ENCODE measurements around the gene SELENOP.

SELENOP gene

GRCh38 chr5:42804717-42805339 lies 6.9 kb downstream of the SELENOP start:
- no peak for DNase-seq (ENCODE audit: low read depth)
- H3K4me3 ChIP-seq (ENCODE audit: low read length) = no peak overlapping the region
- TF ChIP-seq, protein P1, sequence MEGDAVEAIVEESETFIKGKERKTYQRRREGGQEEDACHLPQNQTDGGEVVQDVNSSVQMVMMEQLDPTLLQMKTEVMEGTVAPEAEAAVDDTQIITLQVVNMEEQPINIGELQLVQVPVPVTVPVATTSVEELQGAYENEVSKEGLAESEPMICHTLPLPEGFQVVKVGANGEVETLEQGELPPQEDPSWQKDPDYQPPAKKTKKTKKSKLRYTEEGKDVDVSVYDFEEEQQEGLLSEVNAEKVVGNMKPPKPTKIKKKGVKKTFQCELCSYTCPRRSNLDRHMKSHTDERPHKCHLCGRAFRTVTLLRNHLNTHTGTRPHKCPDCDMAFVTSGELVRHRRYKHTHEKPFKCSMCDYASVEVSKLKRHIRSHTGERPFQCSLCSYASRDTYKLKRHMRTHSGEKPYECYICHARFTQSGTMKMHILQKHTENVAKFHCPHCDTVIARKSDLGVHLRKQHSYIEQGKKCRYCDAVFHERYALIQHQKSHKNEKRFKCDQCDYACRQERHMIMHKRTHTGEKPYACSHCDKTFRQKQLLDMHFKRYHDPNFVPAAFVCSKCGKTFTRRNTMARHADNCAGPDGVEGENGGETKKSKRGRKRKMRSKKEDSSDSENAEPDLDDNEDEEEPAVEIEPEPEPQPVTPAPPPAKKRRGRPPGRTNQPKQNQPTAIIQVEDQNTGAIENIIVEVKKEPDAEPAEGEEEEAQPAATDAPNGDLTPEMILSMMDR (IDR thresholded peaks at IDR 0.05; ENCODE audit: insufficient read depth, low read depth, low read length, missing control alignments) = no peak

DNA sequence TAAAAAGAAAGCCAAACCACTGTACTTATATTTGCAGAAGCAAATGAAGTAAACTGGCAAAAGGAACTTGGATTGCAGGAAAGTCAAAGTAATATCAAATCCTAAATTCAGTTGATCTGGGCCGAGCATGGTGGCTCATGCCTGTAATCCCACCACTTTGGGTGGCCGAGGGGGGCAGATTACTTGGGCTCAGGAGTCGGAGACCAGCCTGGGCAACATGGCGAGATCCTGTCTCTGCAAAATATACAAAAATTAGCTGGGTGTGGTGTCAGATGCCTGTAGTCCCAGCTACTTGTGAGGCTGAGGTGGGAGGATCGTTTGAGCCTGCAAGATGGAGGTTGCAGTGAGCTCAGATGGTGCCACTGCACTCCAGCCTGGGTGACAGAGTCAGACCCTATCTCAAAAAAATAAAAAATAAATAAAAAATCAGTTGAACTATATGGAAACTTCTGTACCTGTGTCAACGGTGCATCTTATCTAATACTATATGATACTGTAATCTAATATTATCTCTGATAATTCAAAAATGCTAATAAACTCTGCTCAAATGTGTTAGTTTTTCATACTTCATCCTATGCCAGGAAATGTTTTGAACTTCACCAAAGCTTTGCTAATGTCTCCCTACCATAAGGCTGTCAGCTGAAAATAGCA lies 10.1 kb downstream of the SELENOP start:
- no peak overlapping the region for H3K4me3 ChIP-seq (ENCODE audit: low read length)
- DNase-seq (ENCODE audit: low read depth) = no peak

DNA sequence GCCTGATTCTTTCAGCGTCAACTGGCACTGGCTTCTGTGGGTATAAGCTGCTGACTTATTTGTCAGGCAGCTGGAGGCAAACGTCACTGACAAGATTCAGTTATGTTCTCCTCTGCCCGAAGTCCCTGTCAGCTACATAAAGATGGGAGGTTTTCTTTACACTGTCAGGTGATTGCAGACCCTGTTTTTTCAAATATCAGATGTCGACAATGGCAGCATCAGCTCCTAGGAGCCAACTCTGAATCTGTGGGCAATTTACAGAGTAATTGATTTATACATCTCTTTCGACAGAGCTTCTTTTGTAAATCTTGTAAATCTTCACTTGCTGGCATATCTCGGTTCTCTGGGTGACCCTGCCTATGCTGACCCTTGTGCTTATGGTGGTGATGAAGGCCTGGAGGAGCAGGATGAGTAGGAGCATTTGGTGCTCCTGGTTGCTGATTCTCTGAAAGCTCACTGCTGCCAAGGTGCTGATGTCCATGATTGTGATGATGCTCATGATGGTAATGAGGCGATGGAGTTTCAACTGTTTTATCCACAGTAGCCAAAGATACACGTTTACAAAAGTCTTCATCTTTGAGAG lies 10.9 kb downstream of the SELENOP start:
- TF ChIP-seq, protein P1 (IDR thresholded peaks at IDR 0.05; ENCODE audit: insufficient read depth, low read depth, low read length, missing control alignments) = no peak
- no peak overlapping the region for H3K4me3 ChIP-seq (ENCODE audit: low read length)
- DNase-seq (ENCODE audit: low read depth) = no peak

More for the DNA sequence above, 10.1 kb downstream of the SELENOP start:
- TF ChIP-seq, protein P1 (IDR thresholded peaks at IDR 0.05; ENCODE audit: insufficient read depth, low read depth, low read length, missing control alignments) = no peak

DNA sequence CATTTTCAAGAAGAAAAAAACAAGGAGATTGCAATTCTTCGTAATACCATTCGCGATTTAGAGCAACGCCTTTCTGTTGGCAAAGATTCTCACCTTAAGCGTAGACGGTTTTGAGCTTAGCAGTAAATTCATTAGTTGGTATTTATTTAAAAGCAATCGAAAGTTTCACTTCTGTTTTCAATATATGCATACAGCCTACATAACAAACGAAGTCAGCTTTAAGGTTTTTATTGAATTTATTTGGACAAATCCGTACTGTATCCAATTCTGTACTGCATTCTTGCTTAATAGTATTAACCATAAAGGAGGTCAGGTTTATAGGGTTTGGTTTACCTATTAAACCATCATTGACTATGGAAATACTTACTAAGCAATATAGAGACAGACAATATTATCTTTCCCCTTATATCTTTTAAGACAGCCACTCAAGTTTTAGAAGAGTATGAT lies 12.0 kb downstream of the SELENOP start:
- no peak overlapping the region for H3K4me3 ChIP-seq (ENCODE audit: low read length)
- DNase-seq (ENCODE audit: low read depth) = no peak
- TF ChIP-seq, protein P1 (IDR thresholded peaks at IDR 0.05; ENCODE audit: insufficient read depth, low read depth, low read length, missing control alignments) = no peak

DNA sequence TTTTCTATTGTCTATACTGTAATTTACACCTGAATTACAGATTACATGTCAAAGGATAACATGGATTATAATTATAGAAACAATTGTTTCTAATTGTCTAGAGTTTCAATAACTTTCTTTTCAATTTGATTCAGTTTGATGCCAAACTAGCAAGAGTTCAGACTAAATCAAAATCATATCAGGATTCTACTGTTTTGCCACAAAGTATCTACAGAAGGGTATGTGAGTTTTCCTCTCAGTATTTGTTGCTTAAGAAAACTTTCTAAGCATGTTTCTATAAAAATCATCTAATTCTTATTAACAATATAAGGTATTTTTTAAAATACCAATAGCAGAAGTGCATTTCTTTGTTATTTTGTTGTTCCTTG lies 12.5 kb downstream of the SELENOP start:
- no peak overlapping the region for H3K4me3 ChIP-seq (ENCODE audit: low read length)
- TF ChIP-seq, protein P1 (IDR thresholded peaks at IDR 0.05; ENCODE audit: insufficient read depth, low read depth, low read length, missing control alignments) = no peak
- DNase-seq (ENCODE audit: low read depth) = no peak

DNA sequence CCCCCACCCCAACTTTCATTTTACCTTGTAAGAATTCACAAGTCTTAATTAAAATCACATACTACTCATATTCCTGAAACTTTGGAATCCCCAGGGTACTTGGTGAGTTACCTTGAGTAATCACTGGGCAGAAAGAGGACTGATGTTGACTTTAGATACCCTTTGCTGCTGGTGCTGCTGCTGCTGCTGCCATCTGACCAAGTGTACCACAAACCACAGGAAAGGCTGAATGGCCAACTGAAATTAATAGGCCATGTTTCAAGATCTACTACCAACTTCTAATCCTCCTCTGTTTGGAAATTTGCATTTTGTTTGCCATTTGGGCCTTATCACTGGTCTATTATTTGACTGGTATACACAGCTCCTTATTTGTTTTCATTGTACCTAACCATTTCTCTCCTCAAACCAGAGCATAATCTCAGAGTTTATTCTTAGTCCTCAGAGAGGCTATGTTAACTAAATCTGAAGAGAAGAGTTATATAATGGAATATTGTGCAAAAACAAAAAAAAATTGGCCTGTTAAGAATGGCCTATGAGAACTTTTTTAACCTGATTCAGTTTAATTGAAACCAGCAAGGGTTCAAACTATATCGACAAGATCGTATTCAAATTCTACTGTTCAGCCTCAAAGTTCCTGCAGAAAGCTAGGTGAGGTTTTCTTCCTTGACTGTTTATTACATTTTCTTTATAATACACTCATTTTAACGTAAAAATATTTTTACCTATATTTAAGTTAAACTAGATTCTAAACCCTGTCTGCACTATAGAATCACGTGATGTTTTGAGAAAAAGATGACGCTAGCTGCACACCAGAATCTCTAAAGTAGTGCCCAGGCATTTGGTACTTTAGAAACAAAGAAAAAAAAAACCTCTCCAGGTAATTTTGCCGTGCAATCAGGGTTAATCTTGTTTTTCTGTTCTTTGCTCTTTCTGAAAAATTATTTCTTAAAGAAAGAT lies 13.1 kb downstream of the SELENOP start:
- no peak overlapping the region for H3K4me3 ChIP-seq (ENCODE audit: low read length)
- TF ChIP-seq, protein P1 (IDR thresholded peaks at IDR 0.05; ENCODE audit: insufficient read depth, low read depth, low read length, missing control alignments) = no peak
- DNase-seq (ENCODE audit: low read depth) = no peak

All from epithelial cell of esophagus (primary cell).